NCI-H345 treated with DMSO at 0.1 percent for 48 hours (cell line): Measurements from ENCODE around the gene MAFF.
"Not testable (repeated sequence)": the region's sequence is repeated elsewhere in the genome, so short reads cannot be mapped to it uniquely, and the experiment has no call there.

Experiments
- DNase-seq: peaks from one replicate; lab custom pipeline; 2025; ENCODE audit not compliant: unreplicated experiment; lab: John Stamatoyannopoulos, UW

Gene MAFF

GRCh38 chr22:38221908-38222796 lies 20.4 kb downstream of the MAFF start:
- DNase-seq, result no peak

- no peak for DNase-seq
These were observed 21.0 kb downstream of the MAFF start for GRCh38 chr22:38222797-38223119.

GRCh38 chr22:38223289-38223960 lies 21.6 kb downstream of the MAFF start:
- no peak for DNase-seq

GRCh38 chr22:38226853-38227649 lies 25.3 kb downstream of the MAFF start:
- no peak for DNase-seq

- no peak for DNase-seq
These were observed 26.6 kb downstream of the MAFF start for GRCh38 chr22:38228326-38228872.

- no peak for DNase-seq
These were observed 27.3 kb downstream of the MAFF start for GRCh38 chr22:38228873-38229740.

GRCh38 chr22:38230108-38230825 lies 28.5 kb downstream of the MAFF start:
- DNase-seq, result no peak

- no peak for DNase-seq
These were observed 29.1 kb downstream of the MAFF start for GRCh38 chr22:38230916-38231315.

GRCh38 chr22:38232196-38232595 lies 30.4 kb downstream of the MAFF start:
- no peak for DNase-seq

GRCh38 chr22:38233427-38233826 lies 31.6 kb downstream of the MAFF start:
- no peak for DNase-seq

GRCh38 chr22:38233856-38234255 lies 32.1 kb downstream of the MAFF start:
- not testable (repeated sequence) for DNase-seq

- DNase-seq, result no peak
These were observed 33.6 kb downstream of the MAFF start for GRCh38 chr22:38235240-38235850.

- no peak for DNase-seq
These were observed 35.0 kb downstream of the MAFF start for GRCh38 chr22:38236786-38237185.

- DNase-seq, result no peak
These were observed 36.8 kb downstream of the MAFF start for GRCh38 chr22:38238519-38239071.

GRCh38 chr22:38239101-38239761 lies 37.4 kb downstream of the MAFF start:
- DNase-seq, result no peak

- no peak for DNase-seq
These were observed 39.0 kb downstream of the MAFF start for GRCh38 chr22:38240734-38241252.

GRCh38 chr22:38243007-38243765 lies 41.4 kb downstream of the MAFF start:
- DNase-seq, result peak; percentile 85

GRCh38 chr22:38244106-38244505 lies 42.3 kb downstream of the MAFF start:
- no peak for DNase-seq
